ENCODE data around the gene SBNO1.

The SBNO1 gene

DNA sequence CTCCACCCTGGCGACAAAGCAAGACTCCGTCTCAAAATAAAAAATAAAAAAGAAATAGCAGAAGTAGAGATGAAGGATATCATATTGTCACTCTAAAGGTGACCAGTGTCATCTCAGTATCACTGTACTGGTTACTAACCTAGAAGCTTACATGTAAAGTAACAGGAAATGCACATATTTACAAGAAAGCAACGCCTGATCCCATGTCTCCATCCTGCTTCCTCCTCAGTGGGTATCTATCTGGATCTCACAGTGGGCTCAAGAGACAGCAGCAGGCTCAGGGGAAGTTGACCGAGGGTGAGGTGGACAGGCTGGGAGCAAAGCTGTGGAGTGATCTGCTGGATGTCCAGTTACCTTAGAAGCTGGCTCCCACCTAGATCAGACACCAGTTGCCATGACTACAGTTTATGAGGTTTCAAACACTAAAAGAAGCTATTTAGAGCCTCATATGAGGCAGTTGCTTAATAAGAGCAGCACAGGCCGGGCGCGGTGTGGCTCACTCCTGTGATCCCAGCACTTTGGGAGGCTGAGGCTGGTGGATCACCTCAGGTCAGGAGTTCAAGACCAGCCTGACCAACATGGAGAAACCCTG lies 120.9 kb downstream of the SBNO1 start:
- DNase-seq = no peak

DNA sequence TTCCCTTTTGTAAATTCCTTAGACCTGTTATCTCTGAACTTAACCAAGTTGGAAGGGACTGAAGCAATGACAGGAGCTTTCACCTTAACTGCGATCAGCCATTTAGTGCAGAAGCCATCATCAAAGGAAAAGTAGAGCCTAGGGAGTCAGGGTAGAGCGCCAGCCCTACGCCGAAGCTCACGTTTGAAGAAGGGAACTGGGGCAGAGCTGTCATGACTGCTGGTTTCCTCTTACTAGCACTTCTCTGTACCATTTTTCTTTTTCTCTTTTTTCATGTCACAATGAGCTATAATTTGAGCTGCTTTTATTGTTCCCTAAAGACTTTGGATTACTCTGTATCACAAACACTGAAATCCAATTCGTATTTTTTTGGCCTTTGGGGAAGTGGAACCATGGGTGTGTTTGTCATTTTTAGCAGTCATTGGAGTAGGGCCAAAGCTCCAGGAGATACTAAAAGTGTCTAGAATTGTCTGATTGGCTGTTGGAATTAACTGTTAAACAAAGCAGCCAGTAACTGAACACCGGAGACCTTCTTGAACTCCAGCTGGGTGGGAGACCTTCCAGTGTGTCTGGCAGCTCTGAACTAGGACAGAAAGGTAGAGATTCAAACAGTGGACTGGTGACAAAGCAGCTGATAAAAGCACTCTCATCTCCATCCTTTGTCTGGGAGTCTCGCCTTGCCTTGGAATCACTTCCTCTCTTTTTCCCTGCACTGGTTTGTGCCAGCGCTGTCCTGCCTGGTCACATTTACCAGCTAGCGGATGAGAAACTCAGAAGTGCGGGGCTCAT lies 122.3 kb downstream of the SBNO1 start:
- no peak for DNase-seq
